MM.1S (cell line): ENCODE results near the gene TMPRSS13.

Experiments used
- DNase-seq: peaks from one replicate; pipeline ENCODE4 v3.0.0-alpha.2; 2015
- H2AFZ ChIP-seq: fragments of 300-600 bp; sonication (generic); 2 replicates; pipeline ENCODE4 v1.6.0; 2016; ENCODE audit warnings: antibody characterized with exemption, low read length
- H3F3A ChIP-seq: fragments of 300-600 bp; sonication (generic); 2 replicates; pipeline ENCODE4 v1.6.1; 2016; ENCODE audit warnings: mild to moderate bottlenecking, antibody characterized with exemption, low read length, moderate library complexity, mixed read lengths; ENCODE audit not compliant: insufficient read depth
- H3K27ac ChIP-seq: fragments of 300-600 bp; sonication (generic); 2 replicates; pipeline ENCODE4 v1.5.1; 2016; ENCODE audit warnings: mild to moderate bottlenecking, low read length
- H3K27me3 ChIP-seq: fragments of 300-600 bp; sonication (generic); replicated peaks from 2 replicates; pipeline ENCODE4 v1.6.0; 2016; ENCODE audit warnings: low read length; ENCODE audit not compliant: insufficient read depth
- H3K36me3 ChIP-seq: fragments of 300-600 bp; sonication (generic); replicated peaks from 2 replicates; pipeline ENCODE4 v1.6.1; 2016; ENCODE audit warnings: mild to moderate bottlenecking, low read length, mixed read lengths; ENCODE audit not compliant: insufficient read depth
- H3K4me1 ChIP-seq: fragments of 300-600 bp; sonication (generic); 2 replicates; pipeline ENCODE4 v1.6.1; 2016; ENCODE audit warnings: low read length, mixed read lengths
- H3K4me2 ChIP-seq: fragments of 300-600 bp; sonication (generic); 2 replicates; pipeline ENCODE4 v1.6.0; 2016; ENCODE audit warnings: low read depth, low read length
- H3K4me3 ChIP-seq: fragments of 300-600 bp; sonication (generic); 2 replicates; pipeline ENCODE4 v1.5.1; 2016; ENCODE audit warnings: low read length, mixed read lengths
- H3K79me2 ChIP-seq: fragments of 300-600 bp; sonication (generic); 2 replicates; pipeline ENCODE4 v1.6.1; 2016; ENCODE audit warnings: mixed run types, low read length, mixed read lengths
- H3K9ac ChIP-seq: fragments of 300-600 bp; sonication (generic); 2 replicates; pipeline ENCODE4 v1.6.1; 2016; ENCODE audit warnings: low read length, mixed read lengths
- H3K9me2 ChIP-seq: fragments of 300-600 bp; sonication (generic); replicated peaks from 2 replicates; pipeline ENCODE4 v1.6.1; 2016; ENCODE audit warnings: mild to moderate bottlenecking, low read length, mixed read lengths; ENCODE audit not compliant: insufficient read depth
- H3K9me3 ChIP-seq: fragments of 300-600 bp; sonication (generic); replicated peaks from 2 replicates; pipeline ENCODE4 v1.6.1; 2016; ENCODE audit warnings: mild to moderate bottlenecking, low read length, mixed read lengths; ENCODE audit not compliant: insufficient read depth
- H4K20me1 ChIP-seq: fragments of 300-600 bp; sonication (generic); 2 replicates; pipeline ENCODE4 v1.6.1; 2016; ENCODE audit warnings: mild to moderate bottlenecking, low read length, moderate library complexity, mixed read lengths; ENCODE audit not compliant: insufficient read depth
- CTCF ChIP-seq: fragments of 300-600 bp; sonication (generic); IDR thresholded peaks from 2 replicates; pipeline ENCODE4 v1.5.1; 2016; ENCODE audit warnings: antibody characterized with exemption, low read length, mixed read lengths
- EZH2 ChIP-seq: fragments of 300-600 bp; sonication (generic); optimal IDR thresholded peaks from 2 replicates; pipeline ENCODE3; 2017; ENCODE audit warnings: low read depth, mild to moderate bottlenecking, antibody characterized with exemption, low read length, mixed read lengths
- EZH2phosphoT487 ChIP-seq: fragments of 300-600 bp; sonication (generic); IDR thresholded peaks from 2 replicates; pipeline ENCODE4 v1.6.1; 2018; ENCODE audit warnings: antibody characterized with exemption, low read length

TMPRSS13 gene

GRCh38 chr11:117933930-117934329 lies 4.7 kb upstream of the TMPRSS13 start:
- Histone ChIP-seq H2AFZ (no peak overlapping the region), H3K27ac (no peak overlapping the region), H3K4me3 (no peak overlapping the region), H3K9me3 (no peaks in the 10 kb centered on the region), H3K36me3 (no peaks in the 10 kb centered on the region), H3K9me2 (no peaks in the 10 kb centered on the region), H3K79me2 (no peaks in the 10 kb centered on the region), H3F3A (no peaks in the 10 kb centered on the region), H3K9ac (no peak overlapping the region), H3K4me2 (no peak overlapping the region), H3K27me3 (no peaks in the 10 kb centered on the region; the same call in 1 of the 2 replicates), H4K20me1 (no peaks in the 10 kb centered on the region), H3K4me1 (peaks cover 2% of the 10 kb centered on the region; the same call in 1 of the 2 replicates)
- no peak for DNase-seq
- TF ChIP-seq EZH2, result no peak
- no peak for TF ChIP-seq CTCF
- TF ChIP-seq EZH2phosphoT487, result no peak

GRCh38 chr11:117933475-117933874 lies 4.3 kb upstream of the TMPRSS13 start:
- peaks cover 2% of the 10 kb centered on the region; the same call in 1 of the 2 replicates for H3K4me1 ChIP-seq

GRCh38 chr11:117932947-117933346 lies 3.7 kb upstream of the TMPRSS13 start:
- no peak overlapping the region for H3K27ac ChIP-seq
- no peak for TF ChIP-seq CTCF
- TF ChIP-seq EZH2phosphoT487, result no peak
- no peak for TF ChIP-seq EZH2
- no peak for DNase-seq

More at GRCh38 chr11:117933475-117933874, 4.3 kb upstream of the TMPRSS13 start:
- H3K9ac ChIP-seq, result no peak overlapping the region
- TF ChIP-seq EZH2, result no peak
- TF ChIP-seq CTCF, result no peak
- no peak for TF ChIP-seq EZH2phosphoT487
- H3K79me2 ChIP-seq, result no peaks in the 10 kb centered on the region
- H3K27me3 ChIP-seq, result no peaks in the 10 kb centered on the region; the same call in 1 of the 2 replicates
- no peaks in the 10 kb centered on the region for H4K20me1 ChIP-seq
- no peak overlapping the region for H3K4me2 ChIP-seq
- no peaks in the 10 kb centered on the region for H3K36me3 ChIP-seq
- no peak overlapping the region for H3K27ac ChIP-seq
- no peak overlapping the region for H3K4me3 ChIP-seq
- no peaks in the 10 kb centered on the region for H3K9me3 ChIP-seq
- no peaks in the 10 kb centered on the region for H3F3A ChIP-seq
- H2AFZ ChIP-seq, result no peak overlapping the region
- no peak for DNase-seq
- H3K9me2 ChIP-seq, result no peaks in the 10 kb centered on the region

More at GRCh38 chr11:117932947-117933346, 3.7 kb upstream of the TMPRSS13 start:
- Histone ChIP-seq H3K79me2 (no peaks in the 10 kb centered on the region), H3K9ac (no peak overlapping the region), H3K9me2 (no peaks in the 10 kb centered on the region), H4K20me1 (no peaks in the 10 kb centered on the region), H3K27me3 (no peaks in the 10 kb centered on the region; the same call in 1 of the 2 replicates), H3K4me1 (peaks cover 2% of the 10 kb centered on the region; the same call in 1 of the 2 replicates), H3K4me2 (no peak overlapping the region), H3F3A (no peaks in the 10 kb centered on the region), H3K36me3 (no peaks in the 10 kb centered on the region), H3K4me3 (no peak overlapping the region), H3K9me3 (no peaks in the 10 kb centered on the region), H2AFZ (no peak overlapping the region)
